ENCODE data around the gene KRT6A.

Gene KRT6A

DNA sequence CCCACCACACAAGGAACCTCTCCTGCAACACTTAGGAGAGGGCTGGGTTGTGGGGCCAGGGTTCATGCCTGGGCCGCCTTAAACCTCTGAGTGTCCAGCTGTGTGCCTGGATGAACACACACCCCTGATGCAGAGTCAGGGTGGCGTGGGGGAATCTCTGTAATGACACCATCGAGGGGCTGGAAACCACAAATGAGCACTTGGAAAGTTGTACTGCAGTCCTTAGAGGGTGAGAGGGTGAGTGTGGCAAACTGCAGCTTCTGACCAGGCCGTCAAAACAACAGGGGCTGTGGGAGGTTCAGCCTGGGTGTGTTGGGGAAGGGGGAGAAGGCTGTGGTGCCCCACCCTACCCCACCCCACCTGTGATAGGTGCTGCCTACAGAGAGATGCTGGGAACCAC, 39.6 kb upstream of the KRT6A start:
- no peak overlapping the region for H3K4me3 ChIP-seq (ENCODE audit: low read depth in 1 of 5, low read length in 5 of 5)
- no peaks in the 10 kb centered on the region for H3K36me3 ChIP-seq (ENCODE audit: control insufficient read depth in 5 of 5, insufficient read depth in 5 of 5, low read length in 5 of 5)
- H3K4me1 ChIP-seq (ENCODE audit: control insufficient read depth in 5 of 5, insufficient read depth in 5 of 5, low read length in 5 of 5), result peaks cover 0 to 13% (median 6%) of the 10 kb centered on the region in 5 donors
- no peak overlapping the region for H3K27ac ChIP-seq (ENCODE audit: low read depth, low read length)
- H3K9ac ChIP-seq (ENCODE audit: low read length in 5 of 5), result no peak overlapping the region
- H3K27me3 ChIP-seq (ENCODE audit: control insufficient read depth in 5 of 5, insufficient read depth in 4 of 5, low read length in 5 of 5), result peaks cover 0 to 3% (median 0%) of the 10 kb centered on the region in 5 donors
- no peaks in the 10 kb centered on the region for H3K9me3 ChIP-seq (ENCODE audit: control insufficient read depth in 5 of 5, low read length in 5 of 5)

DNA sequence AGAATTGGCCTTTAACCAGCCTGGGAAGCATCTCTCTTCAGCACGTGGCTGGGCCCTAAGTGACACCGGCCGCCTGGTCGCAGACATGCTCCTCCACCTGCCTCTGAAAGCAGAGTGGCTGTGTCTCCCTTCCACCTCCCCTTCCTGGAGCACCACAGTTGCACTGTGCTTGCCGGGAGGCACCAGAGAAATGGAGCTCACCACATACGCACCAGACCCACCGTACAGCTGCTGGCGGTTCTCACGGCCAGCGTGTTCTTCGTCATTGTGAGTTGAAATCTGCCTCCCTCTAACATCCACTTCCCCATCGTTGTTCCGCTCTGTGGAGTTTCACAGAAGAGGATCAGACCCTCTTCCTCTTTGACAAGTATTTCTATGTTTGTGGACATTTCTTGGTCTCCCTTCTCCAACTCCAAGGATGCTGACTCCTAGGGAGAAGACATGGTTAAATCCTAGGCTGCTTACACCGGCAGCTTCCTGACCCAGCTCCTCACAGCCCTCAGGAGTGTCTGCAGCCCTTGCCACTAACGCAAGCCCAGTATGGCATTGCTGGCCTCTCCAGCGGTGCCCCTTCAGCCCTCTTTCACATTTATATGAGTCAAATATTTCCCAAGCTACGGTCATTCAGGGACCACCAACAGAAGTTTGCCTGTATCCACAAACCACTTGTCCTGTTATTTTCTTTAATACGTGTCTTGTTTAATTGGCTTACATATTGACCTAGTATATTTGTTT, 38.7 kb upstream of the KRT6A start:
- H3K27me3 ChIP-seq (ENCODE audit: control insufficient read depth in 5 of 5, insufficient read depth in 4 of 5, low read length in 5 of 5), result peaks cover 0 to 3% (median 0%) of the 10 kb centered on the region in 5 donors
- no peaks in the 10 kb centered on the region for H3K9me3 ChIP-seq (ENCODE audit: control insufficient read depth in 5 of 5, low read length in 5 of 5)
- H3K36me3 ChIP-seq (ENCODE audit: control insufficient read depth in 5 of 5, insufficient read depth in 5 of 5, low read length in 5 of 5), result no peaks in the 10 kb centered on the region
- H3K9ac ChIP-seq (ENCODE audit: low read length in 5 of 5), result no peak overlapping the region
- no peak overlapping the region for H3K27ac ChIP-seq (ENCODE audit: low read depth, low read length)
- no peak overlapping the region for H3K4me3 ChIP-seq (ENCODE audit: low read depth in 1 of 5, low read length in 5 of 5)
- peaks cover 0 to 15% (median 6%) of the 10 kb centered on the region in 5 donors for H3K4me1 ChIP-seq (ENCODE audit: control insufficient read depth in 5 of 5, insufficient read depth in 5 of 5, low read length in 5 of 5)

DNA sequence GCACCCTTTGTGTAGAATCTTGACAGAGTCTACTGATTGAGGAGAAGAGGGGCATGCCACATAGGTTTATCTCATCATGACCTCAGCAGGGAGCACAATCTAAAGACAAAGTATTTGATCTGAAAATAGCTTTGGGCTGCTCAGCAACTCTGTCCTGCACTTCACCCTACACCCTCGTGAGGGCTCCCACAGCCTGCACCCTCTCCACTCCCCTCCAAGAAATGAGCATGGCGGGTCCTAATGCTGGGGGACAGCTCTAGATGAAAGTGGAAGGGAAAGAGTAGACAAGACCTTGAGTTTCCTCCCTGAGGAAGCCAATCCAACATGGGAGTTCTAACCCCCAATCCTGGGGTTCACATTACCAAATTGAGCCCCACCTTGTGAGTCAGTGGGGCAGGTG, 37.8 kb upstream of the KRT6A start:
- peaks cover 0 to 3% (median 0%) of the 10 kb centered on the region in 5 donors for H3K27me3 ChIP-seq (ENCODE audit: control insufficient read depth in 5 of 5, insufficient read depth in 4 of 5, low read length in 5 of 5)
- no peak overlapping the region for H3K9ac ChIP-seq (ENCODE audit: low read length in 5 of 5)
- H3K4me3 ChIP-seq (ENCODE audit: low read depth in 1 of 5, low read length in 5 of 5), result no peak overlapping the region
- H3K9me3 ChIP-seq (ENCODE audit: control insufficient read depth in 5 of 5, low read length in 5 of 5), result no peaks in the 10 kb centered on the region
- peaks cover 0 to 15% (median 6%) of the 10 kb centered on the region in 5 donors for H3K4me1 ChIP-seq (ENCODE audit: control insufficient read depth in 5 of 5, insufficient read depth in 5 of 5, low read length in 5 of 5)
- no peaks in the 10 kb centered on the region for H3K36me3 ChIP-seq (ENCODE audit: control insufficient read depth in 5 of 5, insufficient read depth in 5 of 5, low read length in 5 of 5)
- no peak overlapping the region for H3K27ac ChIP-seq (ENCODE audit: low read depth, low read length)

DNA sequence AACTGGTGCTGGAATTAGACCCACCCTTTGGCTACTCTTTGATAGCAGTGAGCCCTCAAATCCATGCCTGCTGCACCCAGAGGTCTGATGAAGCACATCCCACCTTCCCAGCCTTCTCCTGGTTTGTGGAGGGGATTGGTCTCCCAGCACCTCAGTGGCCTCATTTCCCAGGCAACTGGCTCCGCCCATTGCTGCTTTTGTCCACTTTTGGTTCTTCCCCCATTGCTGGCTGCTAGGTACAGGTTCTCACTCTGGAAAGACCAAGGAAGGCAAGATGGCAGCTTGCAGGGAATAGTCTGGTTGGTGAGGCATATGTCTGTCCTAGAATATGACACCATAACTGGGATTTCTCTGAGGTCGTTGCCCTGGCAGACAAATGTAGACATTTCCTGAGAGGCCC, 37.3 kb upstream of the KRT6A start:
- Histone ChIP-seq H3K36me3 (ENCODE audit: control insufficient read depth in 5 of 5, insufficient read depth in 5 of 5, low read length in 5 of 5) (no peaks in the 10 kb centered on the region), H3K27me3 (ENCODE audit: control insufficient read depth in 5 of 5, insufficient read depth in 4 of 5, low read length in 5 of 5) (peaks cover 0 to 3% (median 0%) of the 10 kb centered on the region in 5 donors), H3K4me1 (ENCODE audit: control insufficient read depth in 5 of 5, insufficient read depth in 5 of 5, low read length in 5 of 5) (peaks cover 0 to 15% (median 6%) of the 10 kb centered on the region in 5 donors), H3K9ac (ENCODE audit: low read length in 5 of 5) (no peak overlapping the region), H3K9me3 (ENCODE audit: control insufficient read depth in 5 of 5, low read length in 5 of 5) (no peaks in the 10 kb centered on the region), H3K27ac (ENCODE audit: low read depth, low read length) (no peak overlapping the region), H3K4me3 (ENCODE audit: low read depth in 1 of 5, low read length in 5 of 5) (no peak overlapping the region)

DNA sequence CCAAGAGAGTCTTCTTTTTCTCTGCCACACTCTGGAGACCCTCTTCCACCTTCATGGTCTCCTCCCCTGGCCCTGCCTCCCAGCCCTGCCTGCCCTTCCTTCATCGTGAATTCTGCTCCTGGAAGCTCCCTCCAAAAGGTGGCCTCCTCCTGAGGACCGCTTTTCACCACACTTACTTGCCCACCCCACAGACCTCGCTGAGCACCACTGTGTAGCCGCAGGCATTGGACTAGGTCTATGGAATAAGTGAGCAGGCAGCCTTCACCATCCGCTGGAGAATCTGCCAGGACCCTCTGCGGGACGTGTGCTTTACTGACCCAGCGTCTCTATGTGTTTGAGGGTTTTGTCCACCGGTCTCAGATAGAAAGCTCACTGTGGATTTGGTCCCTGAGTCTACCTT, 36.8 kb upstream of the KRT6A start:
- H3K9ac ChIP-seq (ENCODE audit: low read length in 5 of 5), result no peak overlapping the region

DNA sequence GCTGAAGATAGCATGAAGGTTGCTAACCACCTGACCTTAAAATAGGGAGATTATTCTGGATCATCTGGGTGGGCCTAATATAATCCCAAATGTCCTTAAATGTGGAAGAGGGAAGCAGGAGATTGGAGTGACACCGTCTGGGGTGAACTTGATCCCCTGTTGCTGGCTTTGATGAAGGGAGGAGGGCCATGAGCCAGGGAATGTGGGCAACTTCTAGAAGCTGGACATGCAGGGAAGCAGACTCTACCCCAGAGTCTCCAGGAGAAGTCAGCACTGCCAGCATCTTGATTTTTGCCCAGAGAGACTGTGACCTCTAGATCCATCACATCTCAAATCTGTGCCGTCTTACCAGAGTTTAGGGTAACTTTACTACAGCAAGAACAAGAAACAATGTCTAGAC, 36.4 kb upstream of the KRT6A start:
- Histone ChIP-seq H3K4me1 (ENCODE audit: control insufficient read depth in 5 of 5, insufficient read depth in 5 of 5, low read length in 5 of 5) (peaks cover 0 to 17% (median 6%) of the 10 kb centered on the region in 5 donors), H3K27me3 (ENCODE audit: control insufficient read depth in 5 of 5, insufficient read depth in 4 of 5, low read length in 5 of 5) (peaks cover 0 to 3% (median 0%) of the 10 kb centered on the region in 5 donors), H3K4me3 (ENCODE audit: low read depth in 1 of 5, low read length in 5 of 5) (no peak overlapping the region), H3K9me3 (ENCODE audit: control insufficient read depth in 5 of 5, low read length in 5 of 5) (no peaks in the 10 kb centered on the region), H3K9ac (ENCODE audit: low read length in 5 of 5) (no peak overlapping the region), H3K27ac (ENCODE audit: low read depth, low read length) (no peak overlapping the region), H3K36me3 (ENCODE audit: control insufficient read depth in 5 of 5, insufficient read depth in 5 of 5, low read length in 5 of 5) (no peaks in the 10 kb centered on the region)

More for the DNA sequence above, 36.8 kb upstream of the KRT6A start:
- no peak overlapping the region for H3K4me3 ChIP-seq (ENCODE audit: low read depth in 1 of 5, low read length in 5 of 5)
- peaks cover 0 to 3% (median 0%) of the 10 kb centered on the region in 5 donors for H3K27me3 ChIP-seq (ENCODE audit: control insufficient read depth in 5 of 5, insufficient read depth in 4 of 5, low read length in 5 of 5)
- H3K9me3 ChIP-seq (ENCODE audit: control insufficient read depth in 5 of 5, low read length in 5 of 5), result no peaks in the 10 kb centered on the region
- no peak overlapping the region for H3K27ac ChIP-seq (ENCODE audit: low read depth, low read length)
- H3K4me1 ChIP-seq (ENCODE audit: control insufficient read depth in 5 of 5, insufficient read depth in 5 of 5, low read length in 5 of 5), result peaks cover 0 to 15% (median 6%) of the 10 kb centered on the region in 5 donors
- no peaks in the 10 kb centered on the region for H3K36me3 ChIP-seq (ENCODE audit: control insufficient read depth in 5 of 5, insufficient read depth in 5 of 5, low read length in 5 of 5)

DNA sequence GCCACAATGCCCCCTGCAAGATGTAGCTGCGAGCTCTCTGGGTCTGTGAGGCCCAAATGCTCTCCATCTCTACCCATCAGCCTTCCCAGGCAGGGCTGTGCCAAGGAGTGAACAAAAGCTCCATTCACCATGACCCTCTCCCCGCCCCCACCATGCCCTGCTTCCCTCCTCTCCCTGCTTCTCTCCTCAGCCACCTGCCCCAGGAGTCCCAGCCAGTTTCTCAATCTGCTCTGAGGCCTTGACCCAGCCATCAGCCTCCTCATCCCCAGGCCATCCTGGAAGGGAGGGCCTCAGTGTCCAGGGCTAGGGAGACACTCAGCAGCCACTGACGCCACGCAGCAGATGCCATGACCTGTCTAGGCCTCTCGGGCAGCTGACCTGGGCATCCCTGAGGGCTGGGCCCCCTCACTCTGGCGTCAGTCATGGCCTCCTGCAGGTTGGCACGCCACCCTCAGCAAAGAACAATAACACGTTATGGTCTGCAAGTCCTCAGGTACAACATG, 35.6 kb upstream of the KRT6A start:
- no peaks in the 10 kb centered on the region for H3K9me3 ChIP-seq (ENCODE audit: control insufficient read depth in 5 of 5, low read length in 5 of 5)
- H3K4me1 ChIP-seq (ENCODE audit: control insufficient read depth in 5 of 5, insufficient read depth in 5 of 5, low read length in 5 of 5), result peaks cover 0 to 16% (median 7%) of the 10 kb centered on the region in 5 donors
- H3K27me3 ChIP-seq (ENCODE audit: control insufficient read depth in 5 of 5, insufficient read depth in 4 of 5, low read length in 5 of 5), result peaks cover 0 to 3% (median 0%) of the 10 kb centered on the region in 5 donors
- H3K36me3 ChIP-seq (ENCODE audit: control insufficient read depth in 5 of 5, insufficient read depth in 5 of 5, low read length in 5 of 5), result no peaks in the 10 kb centered on the region
- no peak overlapping the region for H3K9ac ChIP-seq (ENCODE audit: low read length in 5 of 5)
- H3K27ac ChIP-seq (ENCODE audit: low read depth, low read length), result no peak overlapping the region
- no peak overlapping the region for H3K4me3 ChIP-seq (ENCODE audit: low read depth in 1 of 5, low read length in 5 of 5)

DNA sequence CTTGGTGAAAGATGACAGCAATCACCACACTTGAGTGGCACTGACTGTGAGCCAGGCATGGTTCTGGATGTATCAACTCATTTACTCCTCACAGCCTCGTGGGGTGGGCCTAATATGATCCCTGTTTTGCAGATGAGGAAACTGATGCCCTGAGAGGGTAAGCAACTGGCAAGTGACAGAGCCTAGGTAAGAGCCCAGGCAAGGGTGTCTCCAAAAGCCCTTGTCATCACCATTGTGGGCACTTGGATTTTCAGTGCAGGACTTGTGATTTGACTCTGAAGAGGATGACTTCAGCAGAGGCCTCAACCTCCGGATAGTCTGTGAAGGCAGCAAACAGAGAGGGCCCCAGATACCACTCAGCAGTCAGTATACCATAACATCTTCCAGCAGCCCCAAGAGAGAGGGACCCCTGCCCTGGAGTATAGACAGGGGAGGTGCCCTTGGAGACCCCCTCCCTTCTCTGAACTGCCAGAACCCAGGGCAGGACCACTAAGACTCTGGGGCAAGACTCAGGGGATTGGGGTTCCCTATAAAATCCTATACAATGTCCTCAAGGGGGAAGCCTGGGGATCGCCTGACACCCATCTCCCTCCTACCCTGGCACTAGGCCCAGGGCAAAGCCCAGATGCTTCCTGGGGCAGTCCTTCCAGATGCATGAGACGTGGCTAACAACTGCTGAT, 34.2 kb upstream of the KRT6A start:
- H3K9ac ChIP-seq (ENCODE audit: low read length in 5 of 5), result peak overlapping the region in 1 of 5 donors; percentile 13
- peaks cover 2 to 27% (median 14%) of the 10 kb centered on the region in 5 donors for H3K4me1 ChIP-seq (ENCODE audit: control insufficient read depth in 5 of 5, insufficient read depth in 5 of 5, low read length in 5 of 5)
- no peak overlapping the region for H3K27ac ChIP-seq (ENCODE audit: low read depth, low read length)
- H3K9me3 ChIP-seq (ENCODE audit: control insufficient read depth in 5 of 5, low read length in 5 of 5), result no peaks in the 10 kb centered on the region
- H3K27me3 ChIP-seq (ENCODE audit: control insufficient read depth in 5 of 5, insufficient read depth in 4 of 5, low read length in 5 of 5), result peaks cover 0 to 3% (median 0%) of the 10 kb centered on the region in 5 donors
- no peak overlapping the region for H3K4me3 ChIP-seq (ENCODE audit: low read depth in 1 of 5, low read length in 5 of 5)
- no peaks in the 10 kb centered on the region for H3K36me3 ChIP-seq (ENCODE audit: control insufficient read depth in 5 of 5, insufficient read depth in 5 of 5, low read length in 5 of 5)

DNA sequence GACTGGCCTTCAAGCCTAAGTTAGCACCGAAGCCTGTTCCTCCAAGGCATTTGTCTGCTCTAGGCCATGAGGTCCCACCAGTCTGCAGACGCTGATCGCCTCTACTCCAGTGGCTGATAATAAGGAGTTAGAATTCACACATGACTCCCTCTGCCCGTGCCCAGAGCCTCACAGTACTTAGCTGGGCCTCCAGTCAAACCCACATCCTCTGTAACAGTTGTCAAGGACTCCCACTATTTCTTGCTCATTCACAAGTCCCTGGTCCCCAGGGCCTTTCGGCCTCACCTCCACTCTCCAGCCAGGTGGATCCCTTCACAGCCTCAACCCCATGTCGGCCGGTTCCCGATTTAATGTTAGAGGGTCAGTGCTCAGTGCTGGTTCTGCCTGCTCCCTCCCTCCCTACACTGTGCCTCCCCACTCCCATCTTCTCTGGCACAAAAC, 33.5 kb upstream of the KRT6A start:
- Histone ChIP-seq H3K36me3 (ENCODE audit: control insufficient read depth in 5 of 5, insufficient read depth in 5 of 5, low read length in 5 of 5) (no peaks in the 10 kb centered on the region), H3K4me3 (ENCODE audit: low read depth in 1 of 5, low read length in 5 of 5) (no peak overlapping the region), H3K9ac (ENCODE audit: low read length in 5 of 5) (no peak overlapping the region), H3K27me3 (ENCODE audit: control insufficient read depth in 5 of 5, insufficient read depth in 4 of 5, low read length in 5 of 5) (peaks cover 0 to 3% (median 0%) of the 10 kb centered on the region in 5 donors), H3K27ac (ENCODE audit: low read depth, low read length) (no peak overlapping the region), H3K4me1 (ENCODE audit: control insufficient read depth in 5 of 5, insufficient read depth in 5 of 5, low read length in 5 of 5) (peaks cover 3 to 33% (median 21%) of the 10 kb centered on the region in 5 donors), H3K9me3 (ENCODE audit: control insufficient read depth in 5 of 5, low read length in 5 of 5) (no peaks in the 10 kb centered on the region)
